ENCODE results near the gene KLHL3. TPM values are rescaled to one million over a fixed set of nuclear protein-coding genes. Genes with fewer than 3 reads are reported as not detected.

KLHL3 gene
- total RNA-seq, 1 experiment from 2014 or later = 13.6 TPM

DNA sequence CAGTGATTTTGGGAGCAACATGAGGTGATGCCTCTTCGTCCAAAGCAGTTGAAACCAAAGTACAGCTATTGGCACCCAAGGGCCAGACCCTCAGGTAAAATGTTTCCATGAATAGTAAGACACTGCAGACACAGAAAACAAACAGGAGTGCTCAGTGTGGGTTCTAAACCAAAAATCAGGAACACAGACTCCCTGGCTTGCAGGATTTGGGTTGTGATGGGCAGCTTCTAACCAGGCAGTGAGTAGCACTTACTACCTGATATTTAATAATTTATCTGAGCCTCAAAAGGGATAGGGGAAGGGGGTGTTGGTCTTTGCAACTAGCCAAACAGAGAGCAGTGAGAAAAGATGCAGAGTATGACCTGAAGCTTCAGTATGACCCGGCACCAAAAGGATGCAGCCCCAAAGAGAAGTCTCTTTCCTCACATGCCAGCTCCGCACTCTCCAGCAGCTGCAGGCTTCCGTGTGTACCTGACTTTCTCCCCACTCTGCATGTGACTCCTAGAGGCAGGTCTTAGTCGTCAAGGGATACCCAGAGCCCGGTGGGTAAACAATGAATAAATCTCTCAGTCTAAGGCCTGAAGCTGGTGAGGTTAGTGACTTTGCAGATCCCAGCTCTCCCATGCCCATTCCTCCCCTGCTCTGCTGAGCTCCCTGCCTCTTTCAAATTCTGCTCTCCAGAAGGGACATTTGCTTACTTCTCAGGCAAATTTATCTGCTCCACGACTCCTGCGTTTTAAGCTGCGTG lies 131.4 kb downstream of the KLHL3 start:
- Histone ChIP-seq H3K27me3 (ENCODE audit: insufficient read depth, low read depth) (peaks cover 58% of the 10 kb centered on the region), H3K79me2 (ENCODE audit: low read depth) (no peaks in the 10 kb centered on the region), H2AFZ (no peak overlapping the region), H3K4me1 (replicated peaks; ENCODE audit: insufficient read depth) (no peaks in the 10 kb centered on the region), H3K4me3 (no peak overlapping the region), H3F3A (ENCODE audit: insufficient read depth, low read depth) (no peaks in the 10 kb centered on the region), H3K4me2 (no peak overlapping the region), H3K9me3 (ENCODE audit: insufficient read depth, low read depth) (no peaks in the 10 kb centered on the region), H3K36me3 (ENCODE audit: low read depth) (no peaks in the 10 kb centered on the region), H3K27ac (no peak overlapping the region), H4K20me1 (ENCODE audit: insufficient read depth) (no peaks in the 10 kb centered on the region), H3K9me2 (ENCODE audit: insufficient read depth) (no peaks in the 10 kb centered on the region)
- no peak for DNase-seq
- ChIA-PET POLR2A (ENCODE audit: unreplicated experiment) (no interaction called here), CTCF (no interaction called here)
- TF ChIP-seq EZH2 (IDR thresholded peaks at IDR 0.05; ENCODE audit: low read depth) = no peak
- TF ChIP-seq, protein P1, sequence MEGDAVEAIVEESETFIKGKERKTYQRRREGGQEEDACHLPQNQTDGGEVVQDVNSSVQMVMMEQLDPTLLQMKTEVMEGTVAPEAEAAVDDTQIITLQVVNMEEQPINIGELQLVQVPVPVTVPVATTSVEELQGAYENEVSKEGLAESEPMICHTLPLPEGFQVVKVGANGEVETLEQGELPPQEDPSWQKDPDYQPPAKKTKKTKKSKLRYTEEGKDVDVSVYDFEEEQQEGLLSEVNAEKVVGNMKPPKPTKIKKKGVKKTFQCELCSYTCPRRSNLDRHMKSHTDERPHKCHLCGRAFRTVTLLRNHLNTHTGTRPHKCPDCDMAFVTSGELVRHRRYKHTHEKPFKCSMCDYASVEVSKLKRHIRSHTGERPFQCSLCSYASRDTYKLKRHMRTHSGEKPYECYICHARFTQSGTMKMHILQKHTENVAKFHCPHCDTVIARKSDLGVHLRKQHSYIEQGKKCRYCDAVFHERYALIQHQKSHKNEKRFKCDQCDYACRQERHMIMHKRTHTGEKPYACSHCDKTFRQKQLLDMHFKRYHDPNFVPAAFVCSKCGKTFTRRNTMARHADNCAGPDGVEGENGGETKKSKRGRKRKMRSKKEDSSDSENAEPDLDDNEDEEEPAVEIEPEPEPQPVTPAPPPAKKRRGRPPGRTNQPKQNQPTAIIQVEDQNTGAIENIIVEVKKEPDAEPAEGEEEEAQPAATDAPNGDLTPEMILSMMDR (conservative IDR thresholded peaks at IDR 0.05) = no peak
- intact Hi-C loops (cut with micrococcal nuclease; ENCODE audit: unreplicated experiment) = loop anchor here (5.0 kb wide), 1 partner anchor 287 kb away; no protein-coding TSS in a partner anchor
- BruUV-seq (replicated peaks) = no TSS peak

DNA sequence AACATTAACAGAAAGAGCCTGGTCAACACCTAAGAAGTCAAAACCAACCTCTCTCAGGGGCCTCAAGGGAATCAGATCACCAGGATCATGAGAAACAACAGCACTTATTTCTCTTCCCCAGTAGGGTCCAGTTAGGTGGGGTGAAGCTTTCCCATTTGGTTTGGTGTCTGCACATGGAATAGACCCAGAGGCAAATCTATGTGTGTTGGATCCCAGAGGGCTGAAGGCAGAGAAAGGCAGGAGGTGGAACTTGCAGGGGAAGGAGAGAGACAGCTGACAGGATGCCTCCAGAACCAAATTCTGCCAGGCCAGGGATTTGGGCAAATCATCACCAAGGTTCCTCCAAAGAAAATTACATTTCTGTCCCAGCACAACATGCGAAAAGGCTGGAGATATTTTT lies 132.0 kb downstream of the KLHL3 start:
- H2AFZ ChIP-seq = no peak overlapping the region
- H3K4me2 ChIP-seq = no peak overlapping the region
- no peaks in the 10 kb centered on the region for H3F3A ChIP-seq (ENCODE audit: insufficient read depth, low read depth)
- no peak overlapping the region for H3K27ac ChIP-seq
- no peaks in the 10 kb centered on the region for H3K9me3 ChIP-seq (ENCODE audit: insufficient read depth, low read depth)
- H4K20me1 ChIP-seq (ENCODE audit: insufficient read depth) = no peaks in the 10 kb centered on the region
- intact Hi-C loops (cut with micrococcal nuclease; ENCODE audit: unreplicated experiment) = no loop called here
- no peak for DNase-seq
- ChIA-PET POLR2A (ENCODE audit: unreplicated experiment) (no interaction called here), CTCF (no interaction called here)
- H3K27me3 ChIP-seq (ENCODE audit: insufficient read depth, low read depth) = peaks cover 64% of the 10 kb centered on the region
- no TSS peak for BruUV-seq (replicated peaks)
- TF ChIP-seq, protein P1 (conservative IDR thresholded peaks at IDR 0.05) = no peak
- no peak for TF ChIP-seq EZH2 (IDR thresholded peaks at IDR 0.05; ENCODE audit: low read depth)
- H3K79me2 ChIP-seq (ENCODE audit: low read depth) = no peaks in the 10 kb centered on the region
- H3K4me1 ChIP-seq (replicated peaks; ENCODE audit: insufficient read depth) = no peaks in the 10 kb centered on the region
- no peak overlapping the region for H3K4me3 ChIP-seq
- no peaks in the 10 kb centered on the region for H3K36me3 ChIP-seq (ENCODE audit: low read depth)
- H3K9me2 ChIP-seq (ENCODE audit: insufficient read depth) = no peaks in the 10 kb centered on the region

DNA sequence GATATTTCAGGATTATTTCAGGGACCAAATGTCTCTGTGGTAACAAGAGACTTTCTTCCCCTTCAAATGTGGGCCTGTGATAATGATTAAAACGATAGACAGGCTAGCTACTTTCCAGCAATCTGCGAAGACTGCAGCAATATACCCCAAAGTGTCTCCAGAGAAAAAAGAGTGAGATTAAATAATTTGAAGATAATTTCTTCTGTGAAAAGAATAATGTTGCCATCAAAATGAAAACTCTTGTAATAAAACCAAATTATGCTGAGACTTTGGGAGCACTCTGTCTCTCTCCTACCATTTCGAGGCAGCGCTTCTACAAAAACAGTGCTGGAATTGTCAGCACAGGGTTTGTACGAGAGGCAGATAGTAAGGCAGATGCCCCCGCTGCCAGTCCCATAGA lies 132.5 kb downstream of the KLHL3 start:
- DNase-seq = no peak
- no peak overlapping the region for H3K27ac ChIP-seq
- H4K20me1 ChIP-seq (ENCODE audit: insufficient read depth) = no peaks in the 10 kb centered on the region
- no peaks in the 10 kb centered on the region for H3K4me1 ChIP-seq (replicated peaks; ENCODE audit: insufficient read depth)
- H3K27me3 ChIP-seq (ENCODE audit: insufficient read depth, low read depth) = peaks cover 69% of the 10 kb centered on the region
- H3K79me2 ChIP-seq (ENCODE audit: low read depth) = no peaks in the 10 kb centered on the region
- no peaks in the 10 kb centered on the region for H3K36me3 ChIP-seq (ENCODE audit: low read depth)
- H3K4me2 ChIP-seq = no peak overlapping the region
- no peaks in the 10 kb centered on the region for H3K9me2 ChIP-seq (ENCODE audit: insufficient read depth)
- CTCF ChIA-PET = no interaction called here
- no peak overlapping the region for H3K4me3 ChIP-seq
- POLR2A ChIA-PET (ENCODE audit: unreplicated experiment) = no interaction called here
- no peak overlapping the region for H2AFZ ChIP-seq
- H3K9me3 ChIP-seq (ENCODE audit: insufficient read depth, low read depth) = no peaks in the 10 kb centered on the region
- no peaks in the 10 kb centered on the region for H3F3A ChIP-seq (ENCODE audit: insufficient read depth, low read depth)
- no TSS peak for BruUV-seq (replicated peaks)
- TF ChIP-seq, protein P1 (conservative IDR thresholded peaks at IDR 0.05) = no peak
- TF ChIP-seq EZH2 (IDR thresholded peaks at IDR 0.05; ENCODE audit: low read depth) = no peak
- intact Hi-C loops (cut with micrococcal nuclease; ENCODE audit: unreplicated experiment) = no loop called here

All from PC-9 (cell line).